GM18526 (cell line): ENCODE data around the gene TMEM128.

Source experiments
- POLR2A ChIP-seq: IDR thresholded peaks from 3 replicates; pipeline ENCODE4 v1.6.1; 2011; ENCODE audit not compliant: insufficient read length; ENCODE audit errors: extremely low read depth

TMEM128 gene

DNA sequence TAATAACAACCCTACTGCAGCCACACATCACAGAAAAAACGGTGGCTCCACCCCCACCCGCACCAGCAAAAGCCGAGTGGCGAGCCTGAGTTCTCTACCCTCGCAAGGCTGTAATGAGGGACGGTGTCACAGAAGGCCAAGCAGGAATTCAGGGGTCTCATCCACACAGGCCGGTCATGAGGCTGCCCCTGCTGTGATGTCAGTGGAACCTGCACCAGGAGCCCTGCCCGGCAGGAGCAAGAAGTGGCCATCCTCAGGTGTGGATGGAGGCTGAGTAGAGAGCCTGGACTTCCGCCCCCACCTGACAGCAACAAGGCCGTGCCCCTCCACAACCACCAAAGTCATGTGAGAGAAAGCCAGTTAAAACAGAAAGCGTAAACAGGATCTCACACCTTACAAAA, 21.3 kb upstream of the TMEM128 start:
- no peak for TF ChIP-seq POLR2A

DNA sequence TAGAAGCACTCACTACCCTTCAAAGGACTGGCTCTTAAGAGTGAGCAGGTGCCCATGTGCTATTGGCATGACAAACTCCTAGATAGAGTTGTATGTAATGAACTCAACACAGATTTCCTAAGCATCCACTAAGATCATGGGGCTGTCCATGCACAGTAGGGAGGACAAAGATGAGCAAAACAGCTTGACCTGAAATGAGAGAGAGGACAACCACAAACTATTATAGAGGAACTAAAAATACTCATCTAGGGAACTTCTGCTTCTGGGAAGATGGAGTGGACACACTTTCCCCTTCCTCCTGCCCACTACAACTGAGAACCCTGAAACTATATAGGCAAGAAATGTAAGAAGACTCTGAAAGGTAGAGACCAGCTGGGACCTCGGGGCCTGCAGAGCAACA, 20.8 kb upstream of the TMEM128 start:
- no peak for TF ChIP-seq POLR2A

- no peak for TF ChIP-seq POLR2A
Measured at GRCh38 chr4:4267981-4268380, 20.0 kb upstream of the TMEM128 start.

DNA sequence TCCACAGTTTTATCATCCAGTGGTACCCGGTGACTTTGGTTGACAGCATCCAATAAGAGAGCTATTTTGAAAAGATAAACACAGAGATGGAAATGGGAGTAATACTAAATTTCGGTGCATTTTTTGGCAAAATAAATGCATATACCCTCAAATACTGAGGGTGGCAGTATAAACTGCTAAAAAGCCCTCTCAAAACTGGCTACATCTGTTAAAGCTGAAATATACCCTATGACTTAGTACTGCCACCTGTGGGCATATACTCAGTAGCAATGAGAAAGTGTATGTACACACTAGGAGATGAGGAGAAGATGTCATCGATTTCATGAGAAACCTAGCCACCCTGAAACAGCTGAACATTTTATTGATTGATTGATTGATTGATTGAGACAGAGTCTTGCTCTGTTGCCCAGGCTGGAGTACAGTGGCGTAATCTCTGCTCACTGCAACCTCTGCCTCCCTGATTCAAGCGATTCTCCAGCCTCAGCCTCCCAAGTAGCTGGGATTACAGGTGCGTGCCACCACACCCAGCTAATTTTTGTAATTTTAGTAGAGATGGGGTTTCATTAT, 12.2 kb upstream of the TMEM128 start:
- no peak for TF ChIP-seq POLR2A

GRCh38 chr4:4259484-4260100, 11.6 kb upstream of the TMEM128 start:
- TF ChIP-seq POLR2A, result no peak

- TF ChIP-seq POLR2A, result no peak
Measured at GRCh38 chr4:4256799-4257198, 8.8 kb upstream of the TMEM128 start.

GRCh38 chr4:4254666-4255065, 6.6 kb upstream of the TMEM128 start:
- TF ChIP-seq POLR2A, result no peak

DNA sequence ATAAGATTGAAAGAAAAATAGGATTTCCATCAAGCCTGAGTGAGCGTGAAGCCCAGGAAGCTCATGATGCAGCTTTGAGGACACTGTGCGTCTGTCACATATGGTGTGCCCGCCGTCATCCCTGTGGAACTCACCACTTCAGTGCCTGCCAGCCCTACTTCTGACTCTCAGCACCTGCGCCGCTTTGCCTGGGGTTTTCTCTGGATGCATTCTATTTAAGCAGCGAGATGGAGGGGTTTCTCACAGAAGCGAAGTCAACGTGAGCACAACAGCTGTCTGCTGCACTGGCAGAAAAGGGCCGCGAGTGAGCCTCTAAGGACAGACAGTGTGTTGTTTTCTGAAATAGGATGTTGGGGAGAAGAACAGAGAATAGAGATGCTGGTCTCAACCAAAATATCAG, 6.2 kb upstream of the TMEM128 start:
- TF ChIP-seq POLR2A, result no peak

DNA sequence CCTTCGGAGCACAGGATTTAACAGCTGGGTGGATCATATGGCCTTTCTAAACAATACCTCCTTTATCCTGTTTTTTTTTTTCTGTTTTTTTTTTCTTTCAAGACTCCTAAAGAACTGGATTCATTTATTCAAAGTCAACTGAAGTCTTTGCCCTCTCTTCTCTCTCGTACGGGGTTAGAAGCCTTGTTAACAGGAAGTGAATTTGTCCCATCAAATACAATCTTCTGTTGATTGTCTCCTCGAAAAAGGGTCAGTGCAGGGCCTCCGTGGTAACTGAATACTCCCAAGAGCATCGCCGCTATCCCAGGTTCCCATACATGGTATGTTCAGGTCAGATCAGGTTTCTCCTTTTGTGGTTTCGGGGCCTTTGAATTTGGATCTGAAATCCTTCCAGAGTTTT, 1.8 kb upstream of the TMEM128 start:
- TF ChIP-seq POLR2A, result no peak

- no peak for TF ChIP-seq POLR2A
Measured at GRCh38 chr4:4248885-4249203, 821 bp upstream of the TMEM128 start.

GRCh38 chr4:4247696-4248028, 361 bp downstream of the TMEM128 start:
- TF ChIP-seq POLR2A, result no peak

DNA sequence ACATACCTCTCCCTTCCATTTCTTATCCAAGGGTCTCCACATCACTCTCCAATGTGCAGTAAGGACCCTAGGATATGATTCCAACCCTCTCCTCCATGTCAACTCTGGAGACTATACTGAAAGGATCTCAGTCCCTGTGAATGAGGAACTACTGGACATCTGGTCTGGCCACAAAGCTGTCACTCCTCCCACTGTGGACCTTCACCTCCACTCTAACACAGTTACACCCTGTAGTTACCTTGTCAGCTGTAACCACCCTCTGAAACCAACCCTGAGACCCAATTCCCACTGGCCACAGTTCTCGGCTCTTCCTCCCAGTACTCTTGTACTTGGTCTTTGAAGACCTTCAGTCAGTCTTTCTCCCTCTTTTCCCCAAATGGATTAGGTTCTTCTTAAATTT, 2.9 kb downstream of the TMEM128 start:
- TF ChIP-seq POLR2A, result no peak

- TF ChIP-seq POLR2A, result no peak
Measured at GRCh38 chr4:4233610-4234009, 14.4 kb downstream of the TMEM128 start.

GRCh38 chr4:4228356-4228668, 19.7 kb downstream of the TMEM128 start:
- no peak for TF ChIP-seq POLR2A

DNA sequence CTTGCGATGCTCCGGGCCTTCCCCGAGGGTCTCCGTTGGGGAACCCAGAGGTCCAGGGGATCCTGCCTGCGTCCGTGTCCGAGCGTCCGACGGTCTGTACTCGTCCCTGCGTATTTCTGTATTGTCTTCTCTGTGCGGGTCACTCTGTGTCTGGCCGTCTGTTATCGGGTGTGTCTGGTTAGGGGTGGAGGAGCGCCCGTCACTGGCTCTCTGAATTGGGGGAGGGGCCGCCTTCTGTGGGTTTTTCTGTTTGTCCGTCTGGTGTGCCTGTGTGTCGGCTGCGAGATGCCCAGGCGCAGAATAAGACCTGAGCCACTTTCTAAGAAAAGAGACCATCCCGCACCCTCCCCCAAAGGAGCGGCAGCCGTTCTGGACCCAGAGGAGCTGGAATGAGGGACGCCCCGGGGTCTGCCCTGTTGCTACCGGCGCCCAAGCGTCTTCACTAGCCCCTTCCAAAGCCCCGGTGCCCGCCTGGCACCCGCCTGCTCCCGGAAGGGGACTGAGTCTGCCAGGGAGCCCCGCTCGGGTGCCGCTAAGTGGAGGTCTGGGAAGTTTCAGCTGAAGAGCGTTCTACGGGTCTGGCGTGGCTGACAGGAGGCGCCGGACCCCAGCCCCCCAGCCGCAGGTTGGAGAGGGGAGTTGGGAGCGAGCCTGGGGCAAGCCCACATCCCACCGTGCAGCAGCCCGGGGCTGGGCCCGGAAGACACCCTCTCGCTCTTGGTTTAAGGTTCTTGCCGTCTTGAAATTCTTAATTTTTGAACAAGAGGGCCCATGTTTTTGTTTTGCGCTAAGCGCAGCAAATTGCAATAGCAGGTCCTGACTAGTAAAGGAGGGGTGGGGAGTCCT, 20.3 kb downstream of the TMEM128 start:
- TF ChIP-seq POLR2A, result no peak

- TF ChIP-seq POLR2A, result no peak
Measured at GRCh38 chr4:4226606-4227438, 21.2 kb downstream of the TMEM128 start, which contains the start of gene OTOP1. OTOP1 (minus strand) TSS chr4:4226929; CDS start chr4:4226864, 65 bp downstream.
